ENCODE results near the gene SPATA6L.

SPATA6L gene

DNA sequence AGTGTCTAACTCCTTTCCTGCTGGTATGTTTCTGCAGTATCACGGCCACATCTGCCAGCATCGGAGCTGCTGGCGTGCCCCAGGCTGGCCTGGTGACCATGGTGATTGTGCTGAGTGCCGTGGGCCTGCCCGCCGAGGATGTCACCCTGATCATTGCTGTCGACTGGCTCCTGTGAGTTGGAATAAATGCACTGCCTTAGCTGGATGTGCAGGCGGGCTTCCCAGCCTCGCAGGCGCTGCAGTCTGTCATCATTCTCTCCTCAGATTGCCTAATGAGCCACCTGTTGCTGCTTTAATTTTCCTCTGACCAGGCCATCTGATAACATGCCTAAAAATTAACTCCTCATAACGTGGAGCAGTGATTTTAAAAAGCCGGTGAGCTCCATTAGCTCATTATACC, 83.3 kb downstream of the SPATA6L start:
- DNase-seq (ENCODE audit: low read depth): no peak

DNA sequence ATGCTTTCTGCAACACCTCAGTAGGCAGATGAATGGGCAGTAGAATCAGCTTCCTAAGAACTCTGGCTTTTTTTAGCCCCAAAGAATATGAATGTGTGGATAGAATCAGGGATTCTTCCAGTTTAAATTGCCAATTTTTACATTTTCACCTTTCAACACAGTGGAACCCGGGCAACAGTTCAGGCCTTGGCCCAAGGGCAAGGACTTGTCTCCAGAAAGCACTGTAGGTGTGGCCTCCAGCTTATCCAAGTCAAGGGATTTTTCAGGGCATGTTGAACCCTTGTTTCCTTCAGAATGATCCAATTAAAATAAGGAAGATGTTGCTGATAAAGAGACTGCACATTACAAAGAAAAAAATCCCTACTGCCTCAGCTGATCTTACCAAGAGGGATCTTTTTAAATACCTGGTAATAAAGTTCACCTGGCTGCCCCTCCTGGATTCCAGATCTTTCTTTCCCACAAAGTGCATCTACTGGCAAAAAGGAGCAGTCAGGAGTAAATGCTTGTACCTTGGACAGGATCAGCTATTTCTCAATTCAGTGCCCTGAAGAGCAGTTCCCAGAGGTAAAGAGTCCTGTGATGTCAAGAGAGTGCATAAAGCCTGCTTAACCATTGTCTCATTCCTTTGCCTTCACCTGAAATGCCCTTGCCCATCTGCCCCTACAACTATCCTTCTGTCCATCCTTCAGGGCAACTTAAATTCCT, 84.3 kb downstream of the SPATA6L start:
- DNase-seq (ENCODE audit: low read depth): no peak

DNA sequence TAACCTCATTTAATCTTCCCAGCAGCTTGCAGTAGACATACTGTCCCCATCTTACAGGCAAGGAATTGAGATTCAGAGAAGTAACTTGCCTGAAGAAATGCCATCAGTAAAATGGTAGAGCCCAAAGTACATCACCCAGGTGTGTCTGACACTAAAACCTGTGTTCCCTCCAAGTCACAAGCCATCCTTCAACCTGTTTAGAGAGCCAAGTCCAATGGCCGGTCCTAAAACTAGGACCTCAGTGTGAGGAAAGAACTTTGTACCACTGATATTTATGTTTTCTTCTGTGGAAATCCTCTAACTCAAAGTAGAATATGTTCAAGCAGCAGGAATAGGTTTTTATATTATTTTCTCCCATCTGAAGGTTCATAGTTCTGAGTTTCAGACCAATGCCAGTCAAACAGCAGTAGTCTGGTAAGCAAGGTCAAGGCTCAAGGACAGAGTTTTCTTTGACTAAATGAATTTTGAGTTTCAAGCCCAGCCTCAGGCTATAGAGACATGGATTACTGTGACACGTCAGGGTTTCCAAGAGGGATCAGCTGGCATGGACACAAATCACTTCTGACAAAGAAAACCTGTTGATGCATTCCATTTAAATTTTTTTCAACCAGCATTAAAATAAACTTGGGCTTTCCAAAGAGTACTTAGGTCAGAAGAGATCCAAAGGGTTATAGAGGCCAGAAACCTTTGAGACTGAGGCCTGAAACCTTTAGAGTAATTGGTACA, 85.1 kb downstream of the SPATA6L start:
- DNase-seq (ENCODE audit: low read depth): no peak

DNA sequence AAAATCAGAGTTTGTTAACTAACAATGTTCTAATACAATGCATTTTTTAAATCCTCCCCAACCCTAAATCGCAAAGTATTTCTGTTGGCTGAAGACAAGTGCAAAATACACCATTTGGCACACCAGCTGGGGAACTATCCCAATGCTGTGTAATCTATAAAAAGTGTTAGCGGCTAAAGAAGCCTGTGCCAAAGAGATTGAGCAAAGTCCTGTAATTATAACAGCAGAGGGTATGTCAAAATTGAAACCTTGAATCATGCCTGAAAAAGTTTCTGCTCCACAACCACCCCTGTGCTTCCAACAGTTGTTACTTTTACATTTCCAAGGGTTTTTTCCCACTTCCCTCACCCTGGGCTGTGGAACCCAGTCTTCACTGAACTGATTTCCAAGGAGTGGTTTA, 87.3 kb downstream of the SPATA6L start:
- no peak for DNase-seq (ENCODE audit: low read depth)

DNA sequence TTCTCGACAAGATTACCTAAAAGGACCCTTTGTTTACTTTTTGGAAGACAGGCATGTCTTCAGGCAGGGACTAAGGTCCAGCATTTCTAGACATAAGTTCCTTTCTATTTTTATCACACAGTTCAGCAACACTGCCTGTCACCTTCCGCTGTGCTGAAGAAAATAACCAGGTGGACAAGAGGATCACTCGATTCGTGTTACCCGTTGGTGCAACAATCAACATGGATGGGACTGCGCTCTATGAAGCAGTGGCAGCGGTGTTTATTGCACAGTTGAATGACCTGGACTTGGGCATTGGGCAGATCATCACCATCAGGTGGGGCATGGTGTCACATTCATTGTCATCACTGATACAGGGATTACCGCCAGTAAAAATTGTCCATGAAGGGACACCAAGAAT, 89.8 kb downstream of the SPATA6L start:
- DNase-seq (ENCODE audit: low read depth): no peak

DNA sequence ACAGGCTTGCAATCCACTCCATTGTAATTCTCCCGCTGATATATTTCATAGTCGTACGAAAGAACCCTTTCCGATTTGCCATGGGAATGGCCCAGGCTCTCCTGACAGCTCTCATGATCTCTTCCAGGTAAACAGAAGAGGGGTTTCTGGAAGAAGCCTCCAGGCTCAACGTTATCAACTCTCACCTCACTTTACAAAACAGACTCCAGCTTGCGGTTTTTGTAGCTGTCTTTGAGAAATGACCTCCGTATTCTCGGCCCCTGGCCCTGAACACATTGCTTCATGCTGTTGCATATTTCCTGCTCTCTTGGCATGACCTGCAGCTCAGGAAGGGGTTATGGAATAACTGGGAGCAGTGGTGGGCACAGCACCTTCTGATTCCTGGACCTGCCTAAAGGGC, 90.3 kb downstream of the SPATA6L start:
- DNase-seq (ENCODE audit: low read depth): no peak

DNA sequence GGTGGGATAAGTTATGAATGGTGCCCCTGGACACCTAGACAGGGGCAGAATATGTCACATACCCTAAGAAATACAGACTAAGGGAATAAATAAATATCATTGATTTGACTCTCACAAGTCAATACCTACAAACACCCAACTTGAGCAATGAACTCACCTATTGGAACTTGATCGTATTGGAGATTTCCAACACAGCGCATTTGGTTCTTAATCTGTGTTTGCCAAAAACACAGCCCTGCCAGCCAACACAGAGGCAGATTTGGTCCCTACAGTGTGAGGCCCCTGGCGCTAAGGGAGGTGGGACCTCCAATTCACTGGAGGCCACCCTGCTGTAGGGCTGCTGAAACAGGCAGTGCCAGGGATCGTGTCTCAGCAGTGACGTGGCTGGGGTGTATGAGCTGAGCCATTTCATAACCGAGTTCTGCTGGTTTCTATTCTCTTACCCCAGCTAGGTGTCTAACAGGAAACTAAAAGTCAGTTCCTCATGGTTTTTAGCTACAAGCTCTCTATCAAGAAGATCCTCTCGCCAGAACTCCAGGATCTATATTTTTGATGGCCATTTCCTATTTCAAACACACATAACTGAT, 91.5 kb downstream of the SPATA6L start:
- no peak for DNase-seq (ENCODE audit: low read depth)

DNA sequence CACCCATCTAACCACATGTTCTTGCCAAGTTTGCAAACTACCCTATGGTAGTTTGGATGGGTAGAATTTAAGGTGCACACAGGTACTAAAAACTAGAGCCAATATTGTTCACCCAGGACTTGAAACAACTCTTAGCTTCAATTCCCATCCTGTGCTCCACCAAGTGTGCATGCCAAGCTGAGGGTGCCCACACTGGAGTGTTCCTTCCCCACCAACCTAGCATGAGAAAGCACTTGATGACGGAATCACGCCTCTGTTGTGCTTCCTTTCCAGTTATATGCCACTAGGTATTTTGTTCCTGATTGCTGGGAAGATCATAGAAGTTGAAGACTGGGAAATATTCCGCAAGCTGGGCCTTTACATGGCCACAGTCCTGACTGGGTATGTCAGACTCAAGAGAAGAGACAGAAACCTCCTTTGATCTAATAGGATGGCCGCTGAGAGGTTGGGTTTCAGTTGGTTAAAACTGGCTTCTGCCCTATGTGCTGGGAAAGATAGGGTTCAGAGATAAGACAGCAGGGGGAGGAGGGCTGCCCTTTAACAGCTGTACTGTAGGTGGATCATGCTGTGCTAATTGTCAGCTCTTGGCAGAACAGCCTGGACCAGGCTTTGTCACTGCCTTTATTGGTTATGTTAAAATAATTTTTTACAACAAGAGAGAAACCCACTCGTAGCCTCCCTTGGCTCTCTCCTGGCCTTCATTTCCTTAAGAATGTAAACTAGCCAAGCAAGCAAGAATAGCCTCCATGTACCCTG, 92.5 kb downstream of the SPATA6L start:
- no peak for DNase-seq (ENCODE audit: low read depth)

DNA sequence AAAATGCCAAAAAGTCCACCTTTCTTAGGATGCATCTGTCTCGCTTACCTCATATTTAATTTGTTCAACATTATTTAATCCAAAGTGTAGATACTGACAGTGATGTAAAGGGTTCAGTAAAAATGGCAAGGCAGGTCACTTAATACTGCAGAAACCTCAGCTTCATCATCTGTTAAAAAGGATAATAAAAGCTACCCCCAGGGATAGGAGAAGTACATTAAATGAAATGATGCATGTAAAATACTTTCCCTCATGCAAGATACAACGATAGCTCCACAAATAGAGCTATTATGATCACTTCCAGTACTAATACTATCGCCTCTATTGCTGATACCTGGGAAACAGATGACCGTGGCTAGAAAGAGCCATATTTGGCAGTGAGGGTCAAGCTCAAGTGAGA, 93.1 kb downstream of the SPATA6L start:
- DNase-seq (ENCODE audit: low read depth): no peak

DNA sequence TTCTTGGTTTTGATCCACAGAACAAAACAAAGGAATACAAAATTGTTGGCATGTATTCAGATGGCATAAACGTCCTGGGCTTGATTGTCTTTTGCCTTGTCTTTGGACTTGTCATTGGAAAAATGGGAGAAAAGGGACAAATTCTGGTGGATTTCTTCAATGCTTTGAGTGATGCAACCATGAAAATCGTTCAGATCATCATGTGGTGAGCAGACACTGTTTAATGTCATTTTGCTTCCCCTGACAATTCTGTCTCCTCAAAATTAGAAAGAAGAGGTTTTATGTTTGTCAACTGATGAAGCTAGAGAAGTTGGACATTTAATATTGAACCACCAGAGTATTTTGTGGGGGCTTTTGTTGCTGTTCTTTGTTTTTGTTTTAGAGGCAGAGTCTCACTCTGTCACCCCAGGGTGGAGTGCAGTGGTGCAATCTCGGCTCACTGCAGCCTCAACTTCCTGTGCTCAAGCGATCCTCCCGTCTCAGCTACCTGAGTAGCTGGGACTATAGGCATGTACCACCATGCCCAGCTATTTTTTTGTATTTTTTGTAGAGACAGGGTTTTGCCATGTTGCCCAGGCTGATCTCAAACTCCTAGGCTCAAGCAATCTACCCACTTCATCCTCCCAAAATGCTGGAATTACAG, 94.0 kb downstream of the SPATA6L start:
- DNase-seq (ENCODE audit: low read depth): peak; percentile 7

DNA sequence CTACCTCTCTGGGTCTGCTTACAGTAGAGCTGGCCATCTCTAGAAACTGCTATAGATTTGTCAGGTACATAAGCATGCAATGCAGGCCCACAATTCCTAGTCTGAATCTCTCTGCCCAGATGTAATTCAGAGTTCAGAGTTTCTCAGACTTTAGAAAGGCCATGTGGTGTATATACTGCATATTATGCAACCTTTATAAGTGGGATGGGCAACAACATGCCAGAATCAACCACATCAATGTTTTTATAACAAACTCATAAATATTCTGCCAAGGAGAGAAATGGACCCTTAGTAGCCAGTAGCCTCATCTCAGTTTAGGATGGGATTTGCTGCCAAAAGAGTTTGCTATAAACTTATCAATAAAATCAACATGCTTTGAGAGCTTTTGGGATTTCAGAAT, 97.2 kb downstream of the SPATA6L start:
- no peak for DNase-seq (ENCODE audit: low read depth)

DNA sequence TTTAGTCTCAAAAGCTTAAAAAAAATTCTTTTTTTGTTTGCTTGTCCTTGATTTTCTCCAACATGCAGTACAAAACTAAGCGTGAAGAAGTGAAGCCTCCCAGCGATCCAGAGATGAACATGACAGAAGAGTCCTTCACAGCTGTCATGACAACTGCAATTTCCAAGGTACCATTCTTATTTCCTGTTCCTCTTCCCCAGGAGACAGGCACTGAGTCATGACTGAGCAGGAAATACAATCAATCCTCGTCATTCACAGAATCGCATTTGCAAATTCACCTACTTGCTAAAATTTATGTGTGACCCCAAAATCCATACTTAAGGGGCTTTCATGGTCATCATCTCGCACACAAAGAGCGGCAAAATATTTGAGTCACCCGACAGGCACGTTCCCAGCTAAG, 98.7 kb downstream of the SPATA6L start:
- DNase-seq (ENCODE audit: low read depth): no peak

DNA sequence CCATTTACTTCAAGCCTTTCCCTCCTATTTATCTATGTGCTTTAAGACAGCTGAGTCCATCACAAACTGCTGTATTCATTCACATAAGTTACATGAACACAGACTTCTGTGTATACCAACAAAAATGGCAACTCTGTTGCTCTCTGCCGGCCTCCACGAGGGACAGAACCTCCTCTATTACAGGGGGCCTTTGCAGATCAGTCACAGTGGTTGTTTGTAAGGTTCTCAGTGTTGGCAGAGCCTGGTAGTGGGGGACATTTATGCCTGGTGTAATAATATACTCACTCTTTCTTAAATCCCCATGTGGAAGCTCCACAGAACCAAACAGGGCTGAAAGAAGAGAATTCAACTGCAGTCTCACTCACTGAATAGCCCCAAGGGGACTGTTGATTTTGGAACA, 99.5 kb downstream of the SPATA6L start:
- no peak for DNase-seq (ENCODE audit: low read depth)

DNA sequence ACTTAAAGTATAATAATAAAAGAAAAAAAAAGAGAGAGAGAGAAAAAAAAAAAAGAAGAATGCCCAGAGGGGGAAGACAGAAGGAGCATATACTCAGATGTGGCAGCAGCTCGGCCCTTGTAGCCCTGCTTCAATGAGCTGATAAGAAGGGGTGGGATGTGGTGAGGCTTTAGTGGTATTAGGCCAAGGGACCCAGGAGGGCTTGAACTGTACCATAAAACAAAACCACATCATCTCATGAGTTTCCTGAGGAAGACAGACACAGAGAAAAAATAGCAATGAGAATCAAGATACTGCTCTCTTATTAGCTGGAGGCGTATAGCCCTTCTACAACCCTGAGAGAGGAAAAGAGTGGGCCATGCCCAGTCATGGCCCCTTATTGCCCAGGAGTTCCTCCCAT, 103.2 kb downstream of the SPATA6L start:
- no peak for DNase-seq (ENCODE audit: low read depth)

DNA sequence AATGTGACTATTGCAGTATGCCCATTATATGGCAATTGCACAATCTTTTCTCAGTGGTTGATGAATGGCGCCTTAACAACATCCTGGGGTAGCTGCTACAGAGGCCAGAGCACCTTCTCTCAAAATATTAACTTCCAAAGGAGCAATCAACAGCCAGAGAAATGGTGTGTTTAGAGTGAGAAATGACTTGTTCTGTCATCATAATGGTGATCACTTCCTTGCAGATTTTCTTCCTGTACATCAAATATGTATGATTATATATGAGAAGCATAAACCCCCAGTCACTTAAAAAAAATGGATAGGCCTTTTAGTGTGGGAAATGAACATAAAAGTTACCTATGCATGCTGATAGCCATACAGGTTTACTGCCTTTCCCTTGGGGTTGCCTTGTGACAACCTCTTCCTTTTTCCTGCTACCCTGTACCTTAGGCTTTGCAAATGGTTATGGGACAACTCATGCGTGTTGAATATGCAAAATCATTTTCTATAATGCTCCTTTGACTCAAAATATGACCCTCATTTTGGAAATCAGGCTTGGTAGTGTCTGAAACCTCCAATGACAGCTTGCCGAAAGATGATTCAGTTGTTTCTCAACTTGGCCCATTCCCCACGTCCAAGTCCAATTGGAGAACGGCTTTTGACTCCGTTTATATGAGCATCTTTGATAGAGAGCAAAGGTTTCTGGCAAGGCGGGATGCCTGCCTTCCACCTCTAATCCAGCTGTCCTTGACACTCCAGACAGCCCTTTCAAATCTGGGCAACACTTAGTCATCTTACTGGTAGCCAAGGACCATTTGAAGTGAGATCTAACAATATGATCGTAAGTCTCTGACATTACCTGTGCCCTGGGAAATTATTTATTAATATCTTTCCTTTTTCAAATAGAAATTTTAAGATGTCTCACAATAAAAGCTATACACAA, 106.8 kb downstream of the SPATA6L start:
- DNase-seq (ENCODE audit: low read depth): no peak

DNA sequence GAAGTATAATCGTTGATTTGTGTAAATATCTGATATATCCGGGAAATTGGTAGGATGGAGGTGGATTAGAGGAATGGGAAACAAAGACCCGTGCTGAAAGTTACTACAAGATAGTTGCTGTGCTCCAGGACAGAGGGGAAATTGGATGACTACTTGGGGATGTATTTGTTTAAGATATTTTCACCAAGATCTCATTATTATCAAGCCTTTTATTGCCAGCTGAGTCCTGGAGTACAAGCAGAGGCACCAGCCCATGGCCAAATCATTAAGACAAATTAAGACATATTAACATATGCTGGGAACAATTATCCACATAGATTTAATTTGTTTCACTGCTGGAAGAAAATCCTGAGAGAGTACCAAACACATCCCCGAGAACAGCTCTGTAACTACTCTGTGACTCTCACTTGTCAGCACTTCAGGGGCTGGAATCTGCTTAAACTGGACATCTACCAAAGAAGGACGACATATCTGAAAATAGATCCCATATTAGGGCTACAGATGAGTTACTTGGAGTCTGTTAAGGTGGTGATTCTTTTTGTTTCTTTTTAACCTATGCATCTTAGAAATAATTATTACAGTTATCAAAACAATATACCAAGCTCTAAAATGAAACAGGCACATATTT, 107.8 kb downstream of the SPATA6L start:
- DNase-seq (ENCODE audit: low read depth): no peak

DNA sequence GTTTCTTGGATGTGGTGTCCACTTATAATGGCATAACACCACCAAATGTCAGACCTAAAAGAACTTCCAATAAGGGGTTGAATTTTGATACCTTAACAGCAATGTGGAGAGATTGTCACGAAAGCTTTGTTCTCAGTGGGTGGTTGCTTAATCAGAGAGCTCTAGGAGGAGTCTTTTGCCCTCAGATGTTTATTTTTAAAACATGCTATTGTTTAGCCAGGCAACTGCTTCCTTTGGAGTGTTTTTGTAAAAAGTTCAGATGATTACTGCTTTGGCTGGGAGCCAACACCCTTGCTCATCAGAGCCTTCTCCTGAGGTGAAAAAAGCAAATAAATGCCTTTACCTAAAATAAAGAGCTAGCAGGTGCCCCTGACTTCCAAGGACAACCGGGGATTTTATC, 111.0 kb downstream of the SPATA6L start:
- DNase-seq (ENCODE audit: low read depth): peak; percentile 12

DNA sequence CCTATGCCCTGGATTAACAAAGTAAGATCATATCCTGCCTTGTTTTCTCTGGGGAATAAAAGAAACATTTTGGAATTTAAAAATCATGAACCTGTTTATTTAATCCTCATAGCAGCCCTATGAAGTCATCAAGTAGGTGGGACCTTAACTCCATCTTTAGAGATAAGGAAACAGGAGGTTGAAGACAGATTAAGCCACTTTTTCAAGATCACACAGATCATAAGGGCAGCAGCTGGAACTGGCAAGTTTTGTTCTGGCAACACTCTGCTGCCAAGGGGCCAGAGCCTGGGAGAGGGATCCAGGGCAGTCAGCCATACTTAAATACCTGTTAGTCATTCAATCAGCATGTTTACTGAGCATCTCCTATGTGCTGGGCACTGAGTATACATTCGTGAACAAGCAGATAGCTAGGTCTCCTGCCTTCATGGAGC, 112.3 kb downstream of the SPATA6L start:
- no peak for DNase-seq (ENCODE audit: low read depth)

DNA sequence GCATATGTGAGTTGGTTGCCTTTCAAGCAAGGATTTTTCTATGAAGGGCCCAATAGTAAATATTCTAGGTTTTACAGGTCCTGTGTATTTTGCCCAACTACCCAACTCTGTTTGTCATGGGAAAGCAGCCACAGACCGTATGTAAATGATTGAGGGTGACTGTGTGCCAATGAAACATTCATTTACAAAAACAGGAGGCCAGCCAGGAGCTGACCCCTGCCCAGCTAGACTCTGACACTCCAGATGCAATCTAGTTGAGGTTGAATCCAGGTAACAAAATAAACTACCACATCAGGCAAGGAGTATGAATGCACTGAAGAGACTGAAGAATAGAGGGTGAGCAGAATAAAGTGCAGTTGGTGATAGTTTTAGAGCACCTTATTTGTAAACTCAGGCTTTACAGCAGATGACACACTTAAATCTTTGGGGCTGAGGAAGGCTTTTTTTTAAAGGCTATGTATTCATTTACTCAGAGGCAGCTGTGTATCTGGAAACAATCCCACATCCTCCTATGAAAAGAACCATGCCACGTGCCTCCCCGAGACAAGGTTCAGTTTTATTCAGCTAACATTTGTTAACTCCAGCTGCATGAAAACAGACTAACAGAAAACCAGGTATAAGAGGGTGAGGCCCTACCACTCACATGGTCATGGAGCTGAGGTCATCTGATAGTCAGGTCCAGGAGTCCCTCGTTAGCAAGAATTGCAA, 115.3 kb downstream of the SPATA6L start:
- DNase-seq (ENCODE audit: low read depth): no peak

DNA sequence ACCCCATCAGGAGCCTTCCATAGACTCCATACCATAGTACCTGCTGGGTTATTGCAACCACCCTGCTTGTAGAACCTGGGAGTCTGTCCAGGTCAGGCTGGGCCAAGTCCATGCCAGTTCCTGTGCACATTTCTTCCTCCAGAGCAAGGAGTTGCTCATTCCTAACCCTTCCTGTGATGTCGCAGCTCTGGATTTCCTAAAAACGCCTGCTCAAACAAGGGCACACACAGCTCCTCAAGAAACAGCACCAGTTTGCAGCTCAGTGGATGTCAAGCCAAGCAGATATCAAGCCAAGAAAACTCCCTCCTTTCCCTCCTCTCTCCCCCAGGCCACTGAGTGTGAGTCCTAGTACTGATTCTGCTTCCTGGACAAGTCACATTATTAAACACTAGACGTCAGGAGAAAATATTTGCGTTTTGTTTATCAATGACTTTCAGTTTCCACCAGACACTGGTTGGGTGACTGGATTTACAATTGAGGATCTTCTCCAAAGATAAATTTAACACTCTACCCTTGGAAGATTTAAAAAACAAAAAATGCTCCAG, 116.5 kb downstream of the SPATA6L start:
- no peak for DNase-seq (ENCODE audit: low read depth)
